Stimulated activated CD8-positive, alpha-beta memory T cell treated with anti-CD3 and anti-CD28 coated beads, Interleukin-15, amount 100 ng/mL, for 48 hours (primary cell): Measurements from ENCODE around the gene GRAPL.
"Not testable (repeated sequence)": the region's sequence is repeated elsewhere in the genome, so short reads cannot be mapped to it uniquely, and the experiment has no call there.

Experiments
- DNase-seq, 2 donors: peaks; one replicate each; pipeline ENCODE4 v3.0.0-alpha.2; 2020; ENCODE audit warnings: low read depth in 2 of 2

GRAPL gene

DNA sequence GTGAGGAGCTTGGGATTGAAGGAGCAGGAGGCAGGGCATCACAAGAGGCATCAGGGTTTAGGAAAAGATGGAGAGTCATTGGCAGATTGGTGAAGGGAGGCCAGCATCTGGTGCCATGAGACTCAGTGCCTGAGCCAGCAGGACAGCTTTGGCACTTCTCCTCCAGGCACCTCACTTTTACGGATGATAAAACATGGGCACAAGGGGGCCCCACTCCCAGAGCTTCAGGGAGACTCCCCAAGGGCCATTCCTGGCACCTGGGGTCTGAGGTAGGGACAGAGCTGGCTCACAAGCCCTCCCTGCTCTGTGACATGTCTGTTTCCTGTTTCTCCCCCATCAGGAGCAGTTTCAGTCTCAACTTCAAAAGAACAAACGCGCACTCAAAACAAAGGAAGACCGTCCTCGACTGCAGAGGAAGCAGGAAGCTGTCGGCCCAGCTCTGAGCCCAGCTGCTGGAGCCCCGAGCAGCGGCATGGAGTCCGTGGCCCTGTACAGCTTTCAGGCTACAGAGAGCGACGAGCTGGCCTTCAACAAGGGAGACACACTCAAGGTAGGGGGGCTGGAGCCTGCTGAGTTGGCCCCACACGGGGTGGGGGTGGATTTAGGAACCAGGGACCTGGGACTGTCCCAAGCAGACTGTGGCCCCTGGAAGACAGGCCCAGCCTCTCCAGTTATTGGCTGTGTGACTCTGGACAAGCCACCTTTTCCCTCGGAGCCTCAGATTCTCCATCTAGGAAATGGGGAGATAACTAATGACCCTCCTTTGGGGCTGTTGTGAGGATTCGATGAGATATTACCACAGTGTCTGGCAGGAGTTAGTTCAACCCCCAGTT is at the start of gene GRAPL:
GRAPL (plus strand) TSS at position 442 of the 833 bp plus-strand sequence; CDS start at position 473, 31 bp downstream.
- DNase-seq, result not testable (repeated sequence)

GRCh38 chr17:19088804-19089685 is 38.3 kb upstream of the GRAPL start:
- not testable (repeated sequence) for DNase-seq

GRCh38 chr17:19090058-19090772 is 37.2 kb upstream of the GRAPL start:
- DNase-seq, result not testable (repeated sequence)

- DNase-seq, result not testable (repeated sequence)
Observed at GRCh38 chr17:19092737-19093683, 34.4 kb upstream of the GRAPL start.

- not testable (repeated sequence) for DNase-seq
Observed at GRCh38 chr17:19093684-19094438, 33.5 kb upstream of the GRAPL start.

- DNase-seq, result not testable (repeated sequence)
Observed at GRCh38 chr17:19108517-19108916, 18.9 kb upstream of the GRAPL start.

DNA sequence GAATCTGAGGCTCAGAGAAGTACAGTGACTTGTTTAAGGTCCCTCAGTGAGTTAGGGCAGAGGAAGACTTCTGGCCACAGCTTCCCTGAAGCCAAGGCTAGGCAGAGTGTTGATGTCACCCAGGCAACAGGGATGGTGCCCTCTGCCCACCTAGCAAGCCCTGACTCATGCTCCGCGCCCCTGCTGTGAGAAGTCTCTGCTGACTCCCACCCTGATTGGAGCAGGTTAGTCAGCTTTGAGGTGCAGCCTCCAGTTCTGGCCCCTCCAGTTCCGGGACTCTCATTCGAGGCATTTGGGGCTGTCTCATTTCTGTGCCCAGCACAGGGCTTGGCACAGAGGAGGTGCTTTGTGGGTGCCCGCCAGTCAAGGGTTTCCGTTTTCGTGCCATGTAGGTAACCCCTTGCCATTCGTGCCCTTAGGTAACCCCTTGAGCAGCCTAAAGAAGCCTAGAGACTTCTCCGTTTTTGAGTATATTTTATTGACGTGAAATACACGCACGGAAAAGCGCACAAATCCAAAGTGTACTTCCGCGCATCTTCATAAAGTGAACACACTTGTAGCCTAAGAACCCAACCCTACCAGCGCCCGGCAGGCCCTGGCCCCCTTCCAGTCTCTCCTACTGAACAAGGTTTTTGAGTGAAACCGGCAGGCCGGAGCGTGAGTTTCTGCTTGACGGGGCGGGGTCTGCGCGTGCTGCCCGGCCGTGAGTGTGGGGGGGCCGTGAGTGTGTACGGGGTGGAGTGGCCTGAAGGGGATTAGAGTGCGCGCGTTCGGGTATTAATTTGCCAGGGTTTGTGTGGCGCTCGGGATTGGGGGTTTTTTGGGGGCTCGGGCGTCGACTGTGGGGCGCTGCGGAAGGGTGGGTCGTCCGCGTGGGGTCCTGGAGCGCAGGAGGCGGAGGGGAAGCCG is 16.9 kb upstream of the GRAPL start:
- DNase-seq, result not testable (repeated sequence)

- peak in 1 of 2 donors; percentile 37 for DNase-seq
Observed at GRCh38 chr17:19111111-19111711, 16.2 kb upstream of the GRAPL start.

- DNase-seq, result peak in 1 of 2 donors; percentile 87
Observed at GRCh38 chr17:19111801-19112458, 15.5 kb upstream of the GRAPL start.

GRCh38 chr17:19112459-19112826 is 14.9 kb upstream of the GRAPL start:
- not testable (repeated sequence) for DNase-seq

GRCh38 chr17:19118695-19119094 is 8.7 kb upstream of the GRAPL start:
- not testable (repeated sequence) for DNase-seq

- DNase-seq, result not testable (repeated sequence)
Observed at GRCh38 chr17:19125289-19125688, 2.1 kb upstream of the GRAPL start.

DNA sequence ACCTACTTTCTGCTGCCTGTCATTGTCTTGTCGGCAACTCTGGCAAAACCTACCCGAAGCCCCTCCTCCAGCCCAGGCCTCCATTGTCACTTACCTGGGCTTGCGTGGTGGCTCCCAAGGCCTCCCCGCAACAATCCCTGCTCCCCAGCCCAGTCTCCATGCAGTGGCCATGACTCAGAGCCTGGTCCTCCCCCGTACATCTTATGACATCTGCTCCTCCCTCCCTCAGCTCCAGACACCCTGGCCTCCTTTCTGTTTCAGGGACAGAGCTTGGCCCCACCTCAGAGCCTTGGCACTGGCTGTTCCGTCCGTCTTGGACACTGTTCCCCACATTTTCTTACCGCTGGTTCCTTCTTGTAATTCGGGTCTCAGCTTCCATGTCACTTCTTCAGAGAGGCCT is 2.1 kb downstream of the GRAPL start:
- DNase-seq, result not testable (repeated sequence)

DNA sequence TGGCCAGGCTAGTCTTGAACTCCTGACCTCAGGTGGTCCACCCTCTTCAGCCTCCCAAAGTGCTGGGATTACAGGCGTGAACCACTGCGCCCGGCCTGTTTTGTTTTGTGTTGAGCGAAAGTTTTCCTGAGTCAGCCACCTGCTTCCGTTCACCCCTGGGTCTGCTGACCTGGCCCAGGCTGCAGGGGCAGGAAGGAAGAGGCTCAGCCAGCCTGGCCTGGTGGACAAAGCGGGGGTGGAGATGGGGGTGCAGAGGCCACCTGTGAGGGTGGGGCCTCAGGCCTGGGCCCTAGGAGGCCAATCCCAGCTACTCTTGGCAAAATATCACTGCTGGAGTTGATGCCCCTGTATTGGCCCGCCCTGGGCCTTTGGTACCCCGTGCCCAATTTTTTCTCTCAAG is 3.7 kb downstream of the GRAPL start:
- not testable (repeated sequence) for DNase-seq

DNA sequence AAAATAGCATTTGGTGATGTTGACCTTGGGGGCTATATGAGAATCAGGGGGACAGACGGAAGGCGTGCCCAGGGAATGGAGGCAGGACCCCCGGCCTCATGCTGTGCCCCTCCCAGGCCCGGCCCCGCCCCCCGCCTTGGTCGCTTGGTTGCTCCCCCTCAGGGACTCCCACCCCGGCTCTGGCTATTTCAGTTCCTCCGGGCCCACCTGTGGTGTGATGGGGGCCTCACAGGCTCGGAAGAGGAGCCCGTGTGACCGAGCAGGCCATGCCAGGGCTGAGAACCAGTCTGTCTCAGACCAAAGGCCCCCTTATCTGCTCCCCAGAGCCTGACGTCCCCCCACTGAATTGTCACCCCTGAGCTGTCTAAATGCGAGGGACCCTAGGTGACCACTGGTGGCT is 4.4 kb downstream of the GRAPL start:
- not testable (repeated sequence) for DNase-seq

DNA sequence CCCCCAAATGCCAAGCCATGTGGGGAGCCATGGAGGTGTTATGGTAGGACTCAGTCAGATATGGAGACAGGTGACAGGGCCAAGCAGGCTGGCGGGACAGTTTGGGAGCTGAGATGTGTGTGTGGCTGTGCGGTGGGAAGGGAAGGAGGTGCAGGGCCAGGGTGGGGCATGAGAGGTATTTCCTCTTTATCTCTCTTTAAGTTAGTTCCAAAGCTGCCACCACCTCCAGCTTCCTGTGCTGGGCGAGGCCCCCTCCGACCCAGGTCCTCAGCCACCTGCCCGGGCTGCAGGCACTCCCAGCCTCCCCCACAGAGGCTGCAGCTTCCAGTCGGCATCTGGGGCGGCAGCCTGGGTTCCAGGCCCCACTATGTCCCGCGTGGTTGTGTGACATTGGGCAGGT is 6.4 kb downstream of the GRAPL start:
- not testable (repeated sequence) for DNase-seq

GRCh38 chr17:19135391-19135790 is 8.0 kb downstream of the GRAPL start:
- DNase-seq, result not testable (repeated sequence)

GRCh38 chr17:19136138-19136537 is 8.7 kb downstream of the GRAPL start:
- DNase-seq, result not testable (repeated sequence)
